Measurements from ENCODE around the gene MIDN. TPM values are rescaled to one million over a fixed set of nuclear protein-coding genes. Genes with fewer than 3 reads are reported as not detected.

MIDN gene
- total RNA-seq, 1 experiment from 2014 or later, result 286 TPM

- Histone ChIP-seq H3K23ac (ENCODE audit: insufficient read length, low read depth, low read length) (no peak overlapping the region), H4K91ac (ENCODE audit: insufficient read length, low read depth, low read length) (no peak overlapping the region), H3K79me2 (ENCODE audit: insufficient read depth, low read length) (no peaks in the 10 kb centered on the region), H3K27ac (ENCODE audit: insufficient read length, low read depth, low read length) (no peak overlapping the region), H3K56ac (ENCODE audit: insufficient read length, low read depth, low read length) (no peak overlapping the region), H3K4me2 (ENCODE audit: insufficient read depth, insufficient read length, low read length) (peak overlapping the region; percentile 6), H2AK5ac (ENCODE audit: insufficient read length, low read length) (no peak overlapping the region), H3K23me2 (ENCODE audit: insufficient read length, low read depth, low read length, poor library complexity, severe bottlenecking) (no peaks in the 10 kb centered on the region), H3T11ph (ENCODE audit: low read length) (no peak overlapping the region), H2BK120ac (ENCODE audit: low read depth, low read length, poor library complexity, severe bottlenecking) (no peak overlapping the region), H4K5ac (ENCODE audit: insufficient read length, low read depth, low read length) (no peak overlapping the region), H3K27me3 (ENCODE audit: insufficient read depth, low read length) (no peaks in the 10 kb centered on the region), H2BK20ac (ENCODE audit: low read depth, low read length, poor library complexity, severe bottlenecking) (no peak overlapping the region), H3K9ac (ENCODE audit: extremely low read depth, insufficient read length, low read length) (no peak overlapping the region), H2AFZ (ENCODE audit: low read length) (no peak overlapping the region), H2BK5ac (ENCODE audit: insufficient read length, low read length) (no peak overlapping the region), H2BK15ac (ENCODE audit: low read depth, low read length) (no peak overlapping the region), H3K4ac (ENCODE audit: low read depth, low read length) (no peak overlapping the region), H3K9me3 (ENCODE audit: control insufficient read depth, low read depth, low read length) (no peaks in the 10 kb centered on the region), H2BK12ac (ENCODE audit: insufficient read length, low read depth, low read length) (no peak overlapping the region), H3K18ac (ENCODE audit: insufficient read length, low read depth, low read length) (no peak overlapping the region), H3K14ac (ENCODE audit: insufficient read depth, low read length) (no peak overlapping the region), H4K20me1 (ENCODE audit: control insufficient read depth, insufficient read depth, insufficient read length) (no peaks in the 10 kb centered on the region), H3K79me1 (ENCODE audit: insufficient read depth, low read depth, low read length, poor library complexity, severe bottlenecking) (no peaks in the 10 kb centered on the region), H4K8ac (replicated peaks; ENCODE audit: insufficient read length, low read depth, low read length) (no peak overlapping the region), H3K4me1 (ENCODE audit: insufficient read depth, low read length) (no peaks in the 10 kb centered on the region)
- Mint-ChIP-seq H3K27ac (no peak overlapping the region), H3K4me1 (peaks cover 0 to 12% of the 10 kb centered on the region in 2 experiments; a peak in 2 of 4 replicates), H3K4me3 (peak overlapping the region; percentile 48 to 77), H3K27me3 (ENCODE audit: low read depth) (peaks cover 13% of the 10 kb centered on the region), H3K36me3 (ENCODE audit: insufficient read depth in 1 of 3, low read depth in 3 of 3) (peaks cover 0 to 4% (median 2%) of the 10 kb centered on the region in 3 experiments; a peak in 2 of 7 replicates), H3K9me3 (no peaks in the 10 kb centered on the region)
- DNase-seq, result peak; percentile 64
- WGBS (ENCODE audit: extremely low coverage, insufficient read length, low lambda C conversion rate), result no CpG with 5 or more reads among the region's 82 CpGs
- TF ChIP-seq CTCF (conservative IDR thresholded peaks at IDR 0.05), result no peak
These were observed 47.0 kb downstream of the MIDN start for GRCh38 chr19:1295169-1296012.

Measured in H9 (cell line).